ENCODE measurements around the gene NLRX1.
"Not testable (repeated sequence)": the region's sequence is repeated elsewhere in the genome, so short reads cannot be mapped to it uniquely, and the experiment has no call there.

The NLRX1 gene

DNA sequence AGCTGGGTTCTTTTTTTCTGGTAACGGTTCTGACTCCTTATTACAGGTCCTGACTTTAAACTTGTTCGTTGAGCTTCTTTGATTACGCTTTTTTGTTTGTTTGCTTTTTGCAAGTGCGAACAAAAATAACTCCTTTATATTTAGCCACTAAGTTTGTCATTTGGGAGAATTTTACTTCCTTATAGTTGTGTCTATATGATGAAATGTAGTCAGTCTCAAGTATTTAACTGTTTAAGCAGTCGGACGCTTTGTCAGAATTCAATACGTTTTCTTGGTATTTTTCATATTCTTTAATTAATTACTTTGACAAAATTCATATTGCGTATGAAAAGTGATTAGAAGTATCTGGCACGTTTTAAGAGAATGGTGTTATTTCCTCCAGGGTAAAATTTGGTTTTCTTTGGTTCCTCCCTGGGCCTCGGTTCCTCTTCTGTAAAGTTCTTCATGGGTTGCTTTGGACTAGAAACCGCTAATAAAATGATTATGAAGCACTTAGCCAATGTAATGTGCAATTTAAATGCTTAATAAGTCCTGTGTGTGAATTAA lies 39.0 kb downstream of the NLRX1 start:
- DNase-seq (ENCODE audit: low spot score): no peak

DNA sequence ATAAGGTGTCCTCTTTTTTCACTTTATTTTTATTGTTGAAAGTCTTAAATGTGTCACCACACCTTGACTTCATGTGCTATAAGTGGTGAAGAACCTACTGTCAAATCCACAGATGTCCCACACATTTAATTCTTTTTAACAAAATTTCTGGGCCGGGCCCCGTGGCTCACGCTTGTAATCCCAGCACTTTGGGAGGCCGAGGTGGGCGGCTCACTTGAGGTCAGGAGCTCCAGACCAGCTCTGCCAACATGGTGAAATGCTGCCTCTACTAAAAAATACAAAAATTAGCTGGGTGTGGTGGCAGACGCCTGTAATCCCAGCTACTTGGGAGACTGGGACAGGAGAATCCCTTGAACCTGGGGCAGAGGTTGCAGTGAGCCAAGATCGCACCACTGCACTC lies 40.7 kb downstream of the NLRX1 start:
- DNase-seq (ENCODE audit: low spot score): no peak

DNA sequence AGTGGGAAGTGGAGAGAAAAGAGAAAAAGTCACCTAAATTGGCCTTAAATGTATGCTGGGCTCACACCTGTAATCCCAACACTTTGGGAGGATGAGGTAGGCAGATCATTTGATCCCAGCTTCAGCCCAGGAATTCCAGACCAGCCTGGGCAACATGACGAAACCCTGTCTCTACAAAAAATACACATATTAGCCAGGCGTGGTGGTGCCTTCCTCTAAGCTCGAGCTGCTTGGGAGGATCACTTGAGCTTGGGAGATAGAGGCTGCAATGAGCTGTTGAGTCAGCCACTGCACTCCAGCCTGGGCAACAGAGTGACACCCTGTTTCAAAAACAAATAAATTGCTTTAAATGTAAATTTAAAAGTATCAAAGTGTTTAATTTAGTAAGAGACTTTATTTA lies 41.5 kb downstream of the NLRX1 start:
- no peak for DNase-seq (ENCODE audit: low spot score)

DNA sequence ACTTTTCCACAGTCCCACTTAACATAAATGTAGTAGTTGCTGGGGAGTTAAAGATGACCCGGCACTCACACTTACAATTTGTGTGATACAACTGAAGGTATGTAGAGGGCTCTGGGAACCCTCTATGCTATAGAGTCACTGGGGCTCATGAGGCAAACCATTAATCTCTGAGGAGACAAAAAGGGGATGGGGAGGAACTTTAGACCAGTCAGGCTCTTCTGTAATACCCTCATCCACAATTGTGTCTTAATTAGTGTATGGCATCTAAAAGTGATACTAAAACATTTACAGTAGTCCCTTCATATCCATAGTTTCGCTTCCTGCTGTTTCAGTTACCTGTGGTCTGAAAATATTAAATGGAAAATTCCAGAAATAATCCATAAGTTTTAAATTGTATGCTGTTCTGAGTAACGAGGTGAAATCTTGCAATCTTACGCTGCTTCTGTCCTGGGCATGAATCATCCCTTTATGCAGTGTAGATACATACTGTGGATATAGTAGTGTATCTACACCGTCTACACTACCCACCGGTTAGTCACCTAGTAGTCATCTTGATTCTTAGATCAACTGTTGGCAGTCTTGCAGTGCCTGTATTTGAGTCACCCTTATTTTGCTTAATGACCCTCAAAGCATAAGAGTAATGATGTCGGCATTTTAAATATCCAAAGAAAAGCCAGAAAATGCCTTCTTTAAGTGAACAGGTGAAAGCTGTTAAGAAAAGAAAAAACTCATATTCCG lies 49.8 kb downstream of the NLRX1 start:
- DNase-seq (ENCODE audit: low spot score): no peak

DNA sequence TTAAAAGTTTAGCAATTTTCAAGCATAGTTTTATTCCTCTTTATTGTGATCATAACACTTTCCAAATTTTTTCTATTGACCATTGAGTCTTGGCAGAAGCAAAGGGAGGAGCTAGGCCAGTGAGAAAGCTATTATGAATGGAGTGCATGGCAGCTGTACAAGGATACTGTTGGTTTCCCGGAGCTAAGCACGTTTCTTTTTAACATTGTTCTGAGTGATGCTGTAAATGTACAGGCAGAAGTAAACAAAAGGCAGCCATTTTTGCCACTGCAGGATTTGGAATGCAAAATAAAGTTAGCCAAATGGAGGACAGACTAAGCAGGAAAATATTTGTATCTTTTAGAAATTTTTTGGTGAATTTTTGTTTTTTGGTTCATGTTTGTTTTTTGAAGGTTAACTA lies 53.8 kb downstream of the NLRX1 start:
- DNase-seq (ENCODE audit: low spot score): no peak

DNA sequence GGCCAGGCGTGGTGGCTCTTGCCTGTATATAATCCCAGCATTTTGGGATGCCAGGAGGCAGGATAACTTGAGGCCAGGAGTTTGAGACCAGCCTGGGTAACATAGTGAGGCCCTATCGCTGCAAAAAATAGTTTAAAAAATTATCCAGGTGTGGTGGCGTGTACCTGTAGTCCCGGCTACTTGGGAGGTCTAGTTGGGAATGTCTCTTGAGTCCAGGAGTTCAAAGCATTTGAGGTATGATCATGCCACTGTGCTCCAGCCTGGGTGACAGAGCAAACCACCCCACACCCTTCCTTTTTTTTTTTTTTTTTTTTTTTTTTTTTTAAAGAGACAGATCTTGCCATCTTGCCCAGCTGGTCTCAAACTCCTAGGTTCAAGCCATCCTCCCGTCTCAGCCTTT lies 54.4 kb downstream of the NLRX1 start:
- DNase-seq (ENCODE audit: low spot score): no peak

DNA sequence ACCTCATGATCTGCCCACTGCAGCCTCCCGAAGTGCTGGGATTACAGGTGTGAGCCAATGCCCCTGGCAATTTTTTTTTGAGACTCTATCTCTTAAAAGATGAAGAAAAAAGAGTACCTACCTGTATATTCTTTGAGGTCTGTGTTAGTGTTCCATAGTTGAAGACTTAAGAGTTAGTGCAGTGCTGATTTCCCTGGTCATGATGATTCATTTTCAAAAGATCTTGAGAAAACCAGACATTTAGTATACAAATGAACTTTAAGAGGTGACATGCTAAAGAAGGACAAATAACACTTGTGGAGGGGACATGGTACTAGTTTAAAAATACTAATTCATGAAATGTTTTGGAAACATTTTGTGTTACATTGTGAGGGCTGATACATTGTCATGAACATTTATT lies 55.3 kb downstream of the NLRX1 start:
- no peak for DNase-seq (ENCODE audit: low spot score)

DNA sequence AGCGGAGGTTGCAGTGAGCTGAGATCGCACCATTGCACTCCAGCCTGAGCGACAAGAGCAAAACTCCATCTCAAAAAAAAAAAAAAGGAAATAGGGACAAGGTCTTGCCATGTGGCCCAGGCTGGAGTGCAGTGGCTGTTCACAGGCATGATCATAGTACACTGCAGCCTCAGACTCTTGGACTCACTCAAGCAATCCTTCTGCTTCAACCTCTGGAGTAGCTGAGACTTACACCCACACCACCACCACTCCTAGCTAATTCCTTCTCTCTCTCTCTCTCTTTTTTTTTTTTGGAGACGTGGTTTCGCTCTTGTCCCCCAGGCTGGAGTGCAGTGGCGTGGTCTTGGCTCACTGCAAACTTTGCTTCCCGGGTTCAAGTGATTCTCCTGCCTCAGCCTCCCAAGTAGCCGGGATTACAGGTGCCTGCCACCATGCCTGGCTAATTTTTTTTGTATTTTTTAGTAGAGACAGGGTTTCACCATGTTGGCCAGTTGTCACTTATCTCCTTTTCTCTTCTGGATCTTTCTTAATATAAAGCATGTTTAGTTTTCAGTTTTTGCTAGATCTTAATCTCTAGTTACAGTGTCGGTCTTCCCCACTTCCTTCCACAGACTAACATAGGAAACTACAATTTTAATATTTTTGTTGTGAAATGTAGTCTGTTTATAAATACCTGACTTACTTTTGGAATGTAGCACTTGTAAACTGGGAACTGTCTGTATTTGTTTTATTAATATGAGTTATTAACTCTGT lies 60.2 kb downstream of the NLRX1 start:
- not testable (repeated sequence) for DNase-seq (ENCODE audit: low spot score)

DNA sequence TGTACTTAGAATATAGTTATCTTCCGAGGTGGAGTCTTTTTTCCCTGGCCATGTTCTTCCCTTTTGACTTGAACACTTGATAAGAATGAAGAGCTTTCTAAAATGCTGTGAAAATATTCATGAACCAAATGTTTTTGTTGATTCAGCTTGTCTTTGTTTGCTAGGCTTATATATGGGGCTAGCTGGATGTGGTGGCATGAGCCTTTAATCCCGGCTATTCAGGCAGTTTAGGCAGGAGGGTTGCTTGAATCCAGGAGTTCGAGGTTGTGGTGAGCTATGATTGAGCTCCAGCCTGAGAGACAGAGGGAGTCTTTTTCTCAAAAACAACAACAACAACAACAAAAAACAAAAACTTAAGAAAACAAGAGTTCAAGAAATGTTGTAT lies 60.8 kb downstream of the NLRX1 start:
- no peak for DNase-seq (ENCODE audit: low spot score)

DNA sequence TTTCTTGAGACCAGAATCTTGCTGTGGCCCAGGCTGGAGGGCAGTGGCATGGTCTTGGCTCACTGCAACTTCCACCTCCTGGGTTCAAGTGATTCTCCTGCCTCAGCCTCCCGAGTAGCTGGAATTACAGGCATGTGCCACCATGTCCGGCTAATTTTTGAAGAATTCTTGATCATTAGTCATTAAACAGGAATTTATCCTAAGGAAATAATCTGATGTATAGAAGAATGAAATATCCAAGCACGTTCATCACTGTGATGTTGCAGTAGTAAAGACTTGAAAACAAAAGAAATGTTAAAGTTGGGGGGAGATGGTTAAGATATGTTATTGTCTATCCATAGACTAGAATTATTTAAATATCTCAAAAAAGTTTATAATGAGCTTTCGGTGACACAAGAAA lies 61.2 kb downstream of the NLRX1 start:
- DNase-seq (ENCODE audit: low spot score): no peak

Data from D341Med (cell line).